ENCODE data around the gene RNF149.
"Not testable (repeated sequence)": the region's sequence is repeated elsewhere in the genome, so short reads cannot be mapped to it uniquely, and the experiment has no call there.

GRCh38 chr2:101244373-101244772 is 64.1 kb downstream of the RNF149 start:
- not testable (repeated sequence) for TF ChIP-seq CTCF (IDR thresholded peaks at IDR 0.05 in 2 of 3, conservative IDR thresholded peaks at IDR 0.05 in 1 of 3; ENCODE audit: insufficient read depth in 2 of 3, low read depth in 1 of 3, low read length in 3 of 3); SRF (CRISPR knock-in tag; IDR thresholded peaks at IDR 0.05); ATF7 (IDR thresholded peaks at IDR 0.05); CHD4 (IDR thresholded peaks at IDR 0.05; ENCODE audit: insufficient read depth, insufficient replicate concordance, low read depth, low read length, poor library complexity, severe bottlenecking); ELK1 (CRISPR knock-in tag; IDR thresholded peaks at IDR 0.05); NR3C1 (CRISPR knock-in tag; IDR thresholded peaks at IDR 0.05); ZNF140 (CRISPR knock-in tag; IDR thresholded peaks at IDR 0.05); HCFC1 (IDR thresholded peaks at IDR 0.05; ENCODE audit: low read depth, low read length)
- TF ChIP-seq, protein P1, sequence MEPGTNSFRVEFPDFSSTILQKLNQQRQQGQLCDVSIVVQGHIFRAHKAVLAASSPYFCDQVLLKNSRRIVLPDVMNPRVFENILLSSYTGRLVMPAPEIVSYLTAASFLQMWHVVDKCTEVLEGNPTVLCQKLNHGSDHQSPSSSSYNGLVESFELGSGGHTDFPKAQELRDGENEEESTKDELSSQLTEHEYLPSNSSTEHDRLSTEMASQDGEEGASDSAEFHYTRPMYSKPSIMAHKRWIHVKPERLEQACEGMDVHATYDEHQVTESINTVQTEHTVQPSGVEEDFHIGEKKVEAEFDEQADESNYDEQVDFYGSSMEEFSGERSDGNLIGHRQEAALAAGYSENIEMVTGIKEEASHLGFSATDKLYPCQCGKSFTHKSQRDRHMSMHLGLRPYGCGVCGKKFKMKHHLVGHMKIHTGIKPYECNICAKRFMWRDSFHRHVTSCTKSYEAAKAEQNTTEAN (CRISPR knock-in tag; IDR thresholded peaks at IDR 0.05) = not testable (repeated sequence)
- TF ChIP-seq, protein P2, sequence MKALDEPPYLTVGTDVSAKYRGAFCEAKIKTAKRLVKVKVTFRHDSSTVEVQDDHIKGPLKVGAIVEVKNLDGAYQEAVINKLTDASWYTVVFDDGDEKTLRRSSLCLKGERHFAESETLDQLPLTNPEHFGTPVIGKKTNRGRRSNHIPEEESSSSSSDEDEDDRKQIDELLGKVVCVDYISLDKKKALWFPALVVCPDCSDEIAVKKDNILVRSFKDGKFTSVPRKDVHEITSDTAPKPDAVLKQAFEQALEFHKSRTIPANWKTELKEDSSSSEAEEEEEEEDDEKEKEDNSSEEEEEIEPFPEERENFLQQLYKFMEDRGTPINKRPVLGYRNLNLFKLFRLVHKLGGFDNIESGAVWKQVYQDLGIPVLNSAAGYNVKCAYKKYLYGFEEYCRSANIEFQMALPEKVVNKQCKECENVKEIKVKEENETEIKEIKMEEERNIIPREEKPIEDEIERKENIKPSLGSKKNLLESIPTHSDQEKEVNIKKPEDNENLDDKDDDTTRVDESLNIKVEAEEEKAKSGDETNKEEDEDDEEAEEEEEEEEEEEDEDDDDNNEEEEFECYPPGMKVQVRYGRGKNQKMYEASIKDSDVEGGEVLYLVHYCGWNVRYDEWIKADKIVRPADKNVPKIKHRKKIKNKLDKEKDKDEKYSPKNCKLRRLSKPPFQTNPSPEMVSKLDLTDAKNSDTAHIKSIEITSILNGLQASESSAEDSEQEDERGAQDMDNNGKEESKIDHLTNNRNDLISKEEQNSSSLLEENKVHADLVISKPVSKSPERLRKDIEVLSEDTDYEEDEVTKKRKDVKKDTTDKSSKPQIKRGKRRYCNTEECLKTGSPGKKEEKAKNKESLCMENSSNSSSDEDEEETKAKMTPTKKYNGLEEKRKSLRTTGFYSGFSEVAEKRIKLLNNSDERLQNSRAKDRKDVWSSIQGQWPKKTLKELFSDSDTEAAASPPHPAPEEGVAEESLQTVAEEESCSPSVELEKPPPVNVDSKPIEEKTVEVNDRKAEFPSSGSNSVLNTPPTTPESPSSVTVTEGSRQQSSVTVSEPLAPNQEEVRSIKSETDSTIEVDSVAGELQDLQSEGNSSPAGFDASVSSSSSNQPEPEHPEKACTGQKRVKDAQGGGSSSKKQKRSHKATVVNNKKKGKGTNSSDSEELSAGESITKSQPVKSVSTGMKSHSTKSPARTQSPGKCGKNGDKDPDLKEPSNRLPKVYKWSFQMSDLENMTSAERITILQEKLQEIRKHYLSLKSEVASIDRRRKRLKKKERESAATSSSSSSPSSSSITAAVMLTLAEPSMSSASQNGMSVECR (CRISPR knock-in tag; IDR thresholded peaks at IDR 0.05) = not testable (repeated sequence)
- TF ChIP-seq, protein P3, sequence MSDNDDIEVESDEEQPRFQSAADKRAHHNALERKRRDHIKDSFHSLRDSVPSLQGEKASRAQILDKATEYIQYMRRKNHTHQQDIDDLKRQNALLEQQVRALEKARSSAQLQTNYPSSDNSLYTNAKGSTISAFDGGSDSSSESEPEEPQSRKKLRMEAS (CRISPR knock-in tag; IDR thresholded peaks at IDR 0.05) = not testable (repeated sequence)
- TF ChIP-seq, protein P4, sequence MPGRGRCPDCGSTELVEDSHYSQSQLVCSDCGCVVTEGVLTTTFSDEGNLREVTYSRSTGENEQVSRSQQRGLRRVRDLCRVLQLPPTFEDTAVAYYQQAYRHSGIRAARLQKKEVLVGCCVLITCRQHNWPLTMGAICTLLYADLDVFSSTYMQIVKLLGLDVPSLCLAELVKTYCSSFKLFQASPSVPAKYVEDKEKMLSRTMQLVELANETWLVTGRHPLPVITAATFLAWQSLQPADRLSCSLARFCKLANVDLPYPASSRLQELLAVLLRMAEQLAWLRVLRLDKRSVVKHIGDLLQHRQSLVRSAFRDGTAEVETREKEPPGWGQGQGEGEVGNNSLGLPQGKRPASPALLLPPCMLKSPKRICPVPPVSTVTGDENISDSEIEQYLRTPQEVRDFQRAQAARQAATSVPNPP (IDR thresholded peaks at IDR 0.05; ENCODE audit: borderline replicate concordance, insufficient read depth, insufficient read length) = not testable (repeated sequence)
